HepG2 (cell line): ENCODE measurements around the gene DIPK1B. TPM values are rescaled to one million over a fixed set of nuclear protein-coding genes. Genes with fewer than 3 reads are reported as not detected.

ENCODE experiments used
- ATAC-seq: fragments of 200-7000 bp; cut with Tn5 transposase; 3 replicates; pipeline ENCODE4 v1.9.1; 2020; ENCODE audit warnings: mild to moderate bottlenecking, moderate library complexity
- BruUV-seq: library from RNA; stranded (reverse); fragments of 400-500 nt; replicated peaks from 2 replicates; lab custom pipeline; 2021; lab: Mats Ljungman, UMichigan
- CTCF ChIA-PET: fragments of 300-600 bp; formaldehyde crosslinking; extraction: SDS; loops from one replicate; lab custom pipeline; 2021; ENCODE audit warnings: low total read pairs, inconsistent platforms, low intra/inter-chr PET ratio; lab: Yijun Ruan, JAX
- POLR2A ChIA-PET: fragments of 350-600 bp; sonication (Branson Sonifier 250); formaldehyde crosslinking; loops from one replicate; lab custom pipeline; 2020; ENCODE audit warnings: antibody characterized with exemption, inconsistent platforms; lab: Yijun Ruan, JAX
- DNase-seq: peaks from one replicate; pipeline ENCODE4 v3.0.0-alpha.2; 2015; ENCODE audit warnings: low spot score
- FAIRE-seq: peaks from 3 replicates; lab custom pipeline; 2011; peaks lifted over from hg19 to GRCh38; lab: Jason Lieb, UNC
- H2AFZ ChIP-seq: one replicate; pipeline ENCODE4 v1.6.1; 2011; ENCODE audit warnings: low read length, inconsistent platforms
- H3K27ac ChIP-seq: fragments of 300-600 bp; 3 replicates; pipeline ENCODE4 v1.8.0; 2011; ENCODE audit warnings: mixed run types, mild to moderate bottlenecking, mixed read lengths, low read length, inconsistent platforms; ENCODE audit not compliant: insufficient read depth; ENCODE audit errors: extremely low read length
- H3K27me3 ChIP-seq, 2 experiments: fragments of 200-600 bp in 1 of 2; 2 replicates in 1 of 2; 3 replicates in 1 of 2; pipeline versions ENCODE4 v1.6.0 to v1.8.0; 2011; ENCODE audit warnings: low read length in 2 of 2, mild to moderate bottlenecking in 2 of 2, moderate library complexity in 2 of 2, inconsistent platforms in 1 of 2; ENCODE audit not compliant: insufficient read depth in 2 of 2, control insufficient read depth in 1 of 2
- H3K36me3 ChIP-seq, 2 experiments: fragments of 200-600 bp in 1 of 2; replicated peaks in 1 of 2; 2 replicates in 1 of 2; 3 replicates in 1 of 2; pipeline versions ENCODE4 v1.5.1 to v1.8.0; 2011; ENCODE audit warnings: low read length in 2 of 2, inconsistent platforms in 1 of 2; ENCODE audit not compliant: insufficient read depth in 2 of 2, control insufficient read depth in 1 of 2
- H3K4me1 ChIP-seq: 2 replicates; pipeline ENCODE4 v1.5.1; 2012; ENCODE audit warnings: low read length, inconsistent platforms; ENCODE audit not compliant: insufficient read depth
- H3K4me2 ChIP-seq: 2 replicates; pipeline ENCODE4 v1.6.0; 2011; ENCODE audit warnings: low read depth, low read length, inconsistent platforms
- H3K4me3 ChIP-seq, 3 experiments: fragments of 200-600 bp in 1 of 3; sonication (generic), shearing (Covaris generic) in 1 of 3; replicated peaks in 1 of 3; 2 replicates each; pipeline ENCODE4 v1.5.1; 2011 to 2016; ENCODE audit warnings: low read length in 3 of 3, inconsistent platforms in 2 of 3, low read depth in 2 of 3, mild to moderate bottlenecking in 2 of 3, control low read depth in 1 of 3, mixed read lengths in 1 of 3; ENCODE audit not compliant: insufficient read depth in 1 of 3
- H3K79me2 ChIP-seq: one replicate; pipeline ENCODE4 v1.6.1; 2011; ENCODE audit warnings: low read length, inconsistent platforms; ENCODE audit not compliant: insufficient read depth
- H3K9ac ChIP-seq: 2 replicates; pipeline ENCODE4 v1.6.0; 2011; ENCODE audit warnings: mild to moderate bottlenecking, low read depth, low read length, inconsistent platforms; ENCODE audit not compliant: insufficient read depth
- H3K9me3 ChIP-seq: 2 replicates; pipeline ENCODE4 v1.5.1; 2012; ENCODE audit warnings: mild to moderate bottlenecking, low read length
- H4K20me1 ChIP-seq: 2 replicates; pipeline ENCODE4 v1.6.0; 2011; ENCODE audit warnings: inconsistent platforms, mild to moderate bottlenecking, low read length, moderate library complexity; ENCODE audit not compliant: insufficient read depth
- CTCF ChIP-seq: sonication (generic); formaldehyde crosslinking; IDR thresholded peaks from 2 replicates; pipeline ENCODE4 v1.5.0; 2020; ENCODE audit warnings: mild to moderate bottlenecking, missing genetic modification reagents, moderate library complexity
- FUBP1 ChIP-seq: sonication (generic); formaldehyde crosslinking; IDR thresholded peaks from 2 replicates; pipeline ENCODE4 v1.5.1; 2020; ENCODE audit warnings: missing genetic modification reagents, mild to moderate bottlenecking, borderline replicate concordance
- HNRNPH1 ChIP-seq: fragments of 200-400 bp; formaldehyde crosslinking; optimal IDR thresholded peaks from 2 replicates; pipeline ENCODE3; 2017; ENCODE audit warnings: mild to moderate bottlenecking, low read depth, low read length
- SNRNP70 ChIP-seq: fragments of 200-400 bp; formaldehyde crosslinking; IDR thresholded peaks from 2 replicates; pipeline ENCODE4 v1.6.1; 2017; ENCODE audit warnings: mild to moderate bottlenecking, low read depth, low read length, moderate library complexity
- SP2 ChIP-seq: sonication (generic); formaldehyde crosslinking; IDR thresholded peaks from 2 replicates; pipeline ENCODE4 v1.5.1; 2020; ENCODE audit warnings: mild to moderate bottlenecking, missing genetic modification reagents
- TEF ChIP-seq: sonication (generic); formaldehyde crosslinking; IDR thresholded peaks from 2 replicates; pipeline ENCODE4 v1.5.0; 2020; ENCODE audit warnings: missing genetic modification reagents
- TFDP2 ChIP-seq: sonication (generic); formaldehyde crosslinking; IDR thresholded peaks from 2 replicates; pipeline ENCODE4 v1.4.0; 2020; ENCODE audit warnings: missing genetic modification reagents
- ZNF136 ChIP-seq: sonication (generic); formaldehyde crosslinking; IDR thresholded peaks from 2 replicates; pipeline ENCODE4 v1.8.1; 2022; ENCODE audit warnings: low read depth, mild to moderate bottlenecking, moderate library complexity, missing genetic modification reagents
- ZNF546 ChIP-seq: sonication (generic); formaldehyde crosslinking; conservative IDR thresholded peaks from 2 replicates; pipeline ENCODE4 v1.8.1; 2023; ENCODE audit warnings: mild to moderate bottlenecking, missing genetic modification reagents
- ZNF687 ChIP-seq: sonication (generic); formaldehyde crosslinking; IDR thresholded peaks from 2 replicates; pipeline ENCODE4 v1.5.1; 2020; ENCODE audit warnings: mild to moderate bottlenecking, missing genetic modification reagents, moderate library complexity
- WGBS: methylation state at CpG from one replicate; pipeline ENCODE4 v1.1.6; 2017; ENCODE audit warnings: low lambda C conversion rate; 5-methylcytosine and 5-hydroxymethylcytosine counted together
- in situ Hi-C: cut with HindIII; loops from 2 replicates; pipeline ENCODE4 v1.10.0; 2017; ENCODE audit warnings: low pct_unique_long_range_greater_than_20kb; ENCODE audit not compliant: extremely low pct_ligation_motif_present
- intact Hi-C: fragments of 100-400 bp; cut with micrococcal nuclease; formaldehyde crosslinking; loops from one replicate; pipeline ENCODE4 v1.10.0; 2022; ENCODE audit not compliant: unreplicated experiment
- polyA plus RNA-seq, 8 experiments: library from polyadenylated mRNA; depleted of rRNA in 3 of 8; stranded (reverse) in 7 of 8; unstranded in 1 of 8; fragments of >200 nt; fragmentation: Illumina TruSeq in 4 of 8; extraction: Trizol in 4 of 8; gene quantifications; 2 replicates each; pipeline versions ENCODE4 v1.2.1 to v1.2.3, GENCODE V29; 2011 to 2016; ENCODE audit warnings: low read depth in 4 of 8, missing spikeins in 1 of 8, mixed read lengths in 1 of 8; ENCODE audit not compliant: insufficient read depth in 1 of 8
- total RNA-seq, 5 experiments: library from RNA; depleted of rRNA; stranded (reverse); fragments of >200 nt; fragmentation: Illumina TruSeq; extraction: Trizol; gene quantifications; 2 replicates each; pipeline ENCODE4 v1.2.3, GENCODE V29; 2016; ENCODE audit warnings: low read depth in 1 of 5

Gene DIPK1B
- total and polyA plus RNA-seq, 2 of the 13 experiments (the other 11 are each of a cell fraction or from before 2014, with no cell fraction given), result 0.18 to 3.9 TPM

GRCh38 chr9:136667940-136668760 is 44.2 kb upstream of the DIPK1B start:
- peaks cover 24 to 66% of the 10 kb centered on the region in 2 experiments; a peak in 4 of 5 replicates for H3K27me3 ChIP-seq
- TF ChIP-seq ZNF687 (CRISPR knock-in tag) (peak; percentile 9; the same call in 1 of the 2 replicates), TEF (no peak), FUBP1 (CRISPR knock-in tag) (no peak), SNRNP70 (no peak), HNRNPH1 (no peak), SP2 (CRISPR knock-in tag) (no peak), ZNF546 (CRISPR knock-in tag) (no peak), TFDP2 (CRISPR knock-in tag) (no peak), CTCF (CRISPR knock-in tag) (peak; percentile 7; the same call in 1 of the 2 replicates), ZNF136 (no peak)
- no peaks in the 10 kb centered on the region for H3K79me2 ChIP-seq
- no CpG with 5 or more reads among the region's 40 CpGs for WGBS
- H3K4me1 ChIP-seq, result peaks cover 32% of the 10 kb centered on the region
- intact Hi-C loops, result no loop called here
- ATAC-seq (peak; percentile 28), DNase-seq (no peak), FAIRE-seq (no peak)
- ChIA-PET POLR2A (no interaction called here), CTCF (no interaction called here)
- no peaks in the 10 kb centered on the region for H3K9me3 ChIP-seq
- in situ Hi-C loops, result no loop called here
- no peak overlapping the region for H3K4me3 ChIP-seq
- H2AFZ ChIP-seq, result no peak overlapping the region
- BruUV-seq, result no TSS peak
- H3K9ac ChIP-seq, result no peak overlapping the region
- H3K4me2 ChIP-seq, result no peak overlapping the region
- no peak overlapping the region for H3K27ac ChIP-seq
- H4K20me1 ChIP-seq, result 0 out of 2 replicates have a peak, but pooled peaks cover 3% of the 10 kb centered on the region
- no peaks in the 10 kb centered on the region for H3K36me3 ChIP-seq
